SHP77 (cell line): ENCODE data around the gene WBP4.
A peak's percentile ranks its signal among the peaks of the same experiment; 100 is the strongest.
"Not testable (repeated sequence)": the region's sequence is repeated elsewhere in the genome, so short reads cannot be mapped to it uniquely, and the experiment has no call there.

Experiments used
- DNase-seq, 2 experiments: peaks; one replicate each; lab custom pipeline; 2025; lab: John Stamatoyannopoulos, UW

The WBP4 gene, protein sequence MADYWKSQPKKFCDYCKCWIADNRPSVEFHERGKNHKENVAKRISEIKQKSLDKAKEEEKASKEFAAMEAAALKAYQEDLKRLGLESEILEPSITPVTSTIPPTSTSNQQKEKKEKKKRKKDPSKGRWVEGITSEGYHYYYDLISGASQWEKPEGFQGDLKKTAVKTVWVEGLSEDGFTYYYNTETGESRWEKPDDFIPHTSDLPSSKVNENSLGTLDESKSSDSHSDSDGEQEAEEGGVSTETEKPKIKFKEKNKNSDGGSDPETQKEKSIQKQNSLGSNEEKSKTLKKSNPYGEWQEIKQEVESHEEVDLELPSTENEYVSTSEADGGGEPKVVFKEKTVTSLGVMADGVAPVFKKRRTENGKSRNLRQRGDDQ

GRCh38 chr13:41061075-41061913 is at the start of gene WBP4:
WBP4 (plus strand) TSS chr13:41061509; CDS start chr13:41061674, 165 bp downstream.
- DNase-seq, result peak; percentile 81 to 82

GRCh38 chr13:41012536-41012935 is 48.8 kb upstream of the WBP4 start:
- DNase-seq, result no peak

GRCh38 chr13:41013835-41014234 is 47.5 kb upstream of the WBP4 start:
- no peak for DNase-seq

DNA sequence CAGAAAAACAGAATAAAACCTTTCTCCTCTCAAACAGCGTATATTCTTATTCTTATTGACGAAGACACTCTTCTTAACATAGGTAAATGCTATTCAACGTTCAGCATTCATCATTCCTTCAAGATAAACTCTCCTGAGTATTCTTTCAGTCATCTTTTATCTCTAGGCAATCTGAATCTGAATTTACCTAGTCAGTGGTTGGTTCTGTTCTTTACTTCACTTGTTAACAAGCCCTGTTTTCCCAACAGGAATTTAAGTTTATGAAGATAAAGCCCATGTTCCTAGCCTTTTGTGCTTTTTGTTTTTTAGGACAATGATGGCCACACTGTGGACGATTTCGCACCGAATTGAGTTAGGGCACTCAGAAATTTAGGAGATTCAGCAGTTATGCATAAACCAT is 45.4 kb upstream of the WBP4 start:
- no peak for DNase-seq

- no peak for DNase-seq
Measured at GRCh38 chr13:41017159-41017558, 44.1 kb upstream of the WBP4 start.

DNA sequence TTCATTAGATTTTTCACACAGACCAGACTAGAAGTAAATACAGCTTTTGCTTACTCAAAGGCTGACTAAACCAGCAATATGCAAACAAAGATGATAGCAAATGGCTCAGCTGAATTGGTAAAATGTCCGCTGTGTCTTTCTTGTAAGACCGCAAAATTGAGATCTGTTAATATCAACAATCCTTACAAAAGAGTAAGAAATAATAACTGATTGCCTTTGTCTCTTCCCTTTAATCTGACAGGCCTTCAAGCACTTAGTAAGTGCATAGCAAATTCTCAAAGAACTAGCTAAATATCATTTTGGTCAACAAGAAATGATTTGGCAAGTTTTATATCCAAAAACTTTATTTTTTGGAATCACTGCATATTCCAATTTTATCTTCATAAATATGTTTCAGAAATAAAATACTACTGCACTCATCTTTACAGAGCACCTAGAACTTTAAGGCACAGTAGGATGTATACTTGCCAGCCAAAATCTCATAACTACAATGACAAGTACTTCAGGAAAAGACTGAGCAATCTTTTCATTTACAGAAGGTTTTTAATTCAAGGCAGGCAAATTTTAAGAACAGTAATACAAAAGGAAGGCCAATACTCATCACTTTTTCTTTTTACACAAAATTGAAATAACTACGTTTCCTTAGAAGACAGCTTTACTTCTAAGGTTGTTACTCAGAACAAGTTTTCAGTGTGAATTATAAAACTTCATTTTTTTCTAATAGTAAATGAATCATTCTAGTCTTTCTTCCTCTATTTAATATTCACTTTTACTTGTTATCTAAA is 43.3 kb upstream of the WBP4 start:
- no peak for DNase-seq

DNA sequence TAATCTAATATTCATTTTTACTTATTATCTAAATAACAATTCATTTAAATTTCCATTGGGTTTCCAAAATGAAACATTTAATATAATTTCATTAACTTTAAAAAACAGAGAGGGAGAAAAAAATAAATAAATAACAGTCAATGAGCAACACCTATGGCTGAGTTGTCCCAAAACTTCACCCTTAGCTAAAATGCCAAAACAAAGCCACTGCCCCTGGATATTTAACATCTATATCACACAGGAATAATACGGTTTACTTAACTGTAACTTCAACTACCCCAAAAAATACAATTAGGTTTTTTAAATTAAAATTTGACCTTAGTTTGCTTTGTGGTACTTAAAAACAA is 42.7 kb upstream of the WBP4 start:
- no peak for DNase-seq

DNA sequence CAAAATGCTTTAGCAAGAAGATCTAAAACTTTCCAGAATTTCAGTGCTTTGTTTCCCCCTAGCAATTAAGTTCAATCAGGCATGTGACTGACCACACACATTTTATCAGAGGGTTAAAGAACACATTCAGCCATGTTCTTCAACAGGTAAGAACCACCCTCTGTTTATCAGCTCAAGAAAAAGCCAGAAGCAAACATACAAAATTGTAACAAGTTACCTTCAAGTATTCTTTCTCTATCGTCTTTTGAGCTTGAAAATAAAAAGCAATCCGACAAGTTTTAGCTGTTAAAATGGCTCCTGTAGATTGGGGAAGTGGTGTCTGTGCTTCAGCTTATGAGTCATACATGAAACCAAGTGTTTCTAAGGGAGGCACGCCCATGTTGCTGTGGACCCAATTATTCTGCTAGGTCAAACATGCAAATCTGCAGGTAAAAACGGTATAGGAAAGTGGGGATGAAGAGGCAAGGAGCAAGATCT is 42.3 kb upstream of the WBP4 start, which contains the start of gene ELF1:
TSS of gene ELF1 (minus strand) at position 306 of the 477 bp plus-strand sequence. CDS start 37,262 bp downstream, outside the sequence.
- peak; percentile 65 to 74 for DNase-seq

- DNase-seq, result no peak
Measured at GRCh38 chr13:41019578-41020347, 41.5 kb upstream of the WBP4 start.

GRCh38 chr13:41025518-41025917 is 35.8 kb upstream of the WBP4 start:
- peak in 1 of 2 experiments; percentile 4 for DNase-seq

DNA sequence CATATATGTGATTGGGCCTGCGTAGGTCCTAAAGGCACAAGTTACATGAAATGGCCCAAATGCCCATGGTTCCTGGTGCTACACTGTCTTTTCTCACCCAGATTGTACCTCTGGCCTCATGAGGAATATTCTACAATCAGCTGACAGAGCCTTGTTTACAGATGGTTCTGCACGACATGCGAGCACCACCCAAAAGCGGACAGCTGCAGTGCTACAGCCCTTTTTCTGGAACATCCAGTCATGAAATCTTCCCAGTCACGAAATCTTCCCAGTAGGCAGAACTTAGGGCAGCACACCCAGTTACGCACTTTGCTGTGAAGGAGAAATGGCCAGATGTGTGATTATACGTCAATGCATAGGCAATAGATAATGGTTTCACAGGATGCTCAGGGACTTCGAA is 34.5 kb upstream of the WBP4 start:
- no peak for DNase-seq

DNA sequence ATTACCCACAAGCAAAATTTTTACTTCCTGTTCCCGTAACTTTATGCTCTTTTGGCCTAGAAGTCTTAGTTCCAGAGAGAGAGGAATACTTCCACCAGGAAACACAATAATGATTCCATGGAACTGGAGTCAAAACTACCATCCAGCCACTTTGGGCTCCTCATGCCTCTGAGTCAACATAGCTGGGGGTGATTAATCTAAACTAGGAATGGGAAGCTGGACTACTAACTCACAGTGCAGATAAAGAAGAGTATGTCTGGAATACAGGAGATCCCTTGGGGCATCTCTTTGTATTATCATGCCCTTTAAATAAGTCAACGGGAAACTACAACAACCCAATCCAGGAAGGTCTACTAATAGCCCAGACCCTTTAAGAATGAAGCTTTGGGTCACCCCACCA is 33.3 kb upstream of the WBP4 start:
- DNase-seq, result no peak

DNA sequence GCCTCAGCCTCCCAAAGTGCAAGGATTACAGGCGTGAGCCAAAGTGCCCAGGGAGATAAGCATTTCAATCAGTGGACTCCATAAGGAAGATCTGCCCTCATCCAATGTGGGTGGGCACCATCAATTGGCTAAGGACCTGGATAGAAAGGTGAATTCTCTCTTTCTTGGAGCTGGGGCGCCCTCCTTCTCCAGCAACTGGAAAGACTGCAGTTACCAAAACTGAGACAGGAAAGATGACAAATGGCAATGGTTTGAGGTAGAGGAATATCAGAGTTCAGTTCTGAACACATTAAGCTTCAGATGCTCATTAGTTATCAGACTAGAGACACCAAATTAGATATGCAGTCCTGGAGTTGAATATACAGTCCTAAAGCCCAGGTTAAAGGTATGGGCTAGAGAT is 31.7 kb upstream of the WBP4 start:
- DNase-seq, result no peak

- no peak for DNase-seq
Measured at GRCh38 chr13:41032691-41033376, 28.5 kb upstream of the WBP4 start.

DNA sequence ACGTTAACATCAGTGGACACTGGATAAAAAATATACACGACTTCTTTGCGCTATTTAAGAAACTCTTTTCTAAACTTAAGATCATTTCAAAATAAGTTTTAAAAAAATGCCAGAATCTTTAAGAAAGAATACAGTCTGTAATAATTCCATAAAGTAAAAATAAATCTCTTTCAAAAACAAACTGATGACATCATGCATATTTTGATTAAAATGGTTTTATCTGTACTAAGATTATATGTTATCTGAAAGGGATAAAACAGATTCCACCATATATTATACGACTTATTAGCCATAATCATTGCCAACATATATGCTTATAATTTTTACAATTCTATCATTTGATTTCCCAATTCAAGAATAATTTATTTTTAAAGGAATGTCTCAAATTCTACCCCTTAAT is 26.9 kb upstream of the WBP4 start:
- DNase-seq, result no peak

DNA sequence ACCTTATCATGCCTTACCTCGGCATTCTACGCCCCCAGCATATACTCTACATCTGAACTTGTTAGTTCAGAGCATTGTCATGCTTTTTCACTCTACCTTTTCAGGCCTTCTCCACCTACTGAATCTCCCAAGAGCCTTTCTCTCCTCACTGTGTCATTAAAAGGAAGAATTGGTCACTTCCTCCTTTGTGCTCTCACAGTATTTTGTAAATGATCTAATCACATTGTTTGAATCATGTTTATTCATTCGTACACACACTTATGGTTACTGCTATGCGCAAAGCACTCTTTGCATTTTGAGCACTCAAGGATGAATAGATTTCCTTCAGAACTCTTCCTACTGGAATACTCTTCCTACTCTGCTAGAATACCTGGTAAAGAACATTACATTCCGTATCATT is 26.4 kb upstream of the WBP4 start:
- no peak for DNase-seq

- not testable (repeated sequence) for DNase-seq
Measured at GRCh38 chr13:41036557-41036956, 24.8 kb upstream of the WBP4 start.

DNA sequence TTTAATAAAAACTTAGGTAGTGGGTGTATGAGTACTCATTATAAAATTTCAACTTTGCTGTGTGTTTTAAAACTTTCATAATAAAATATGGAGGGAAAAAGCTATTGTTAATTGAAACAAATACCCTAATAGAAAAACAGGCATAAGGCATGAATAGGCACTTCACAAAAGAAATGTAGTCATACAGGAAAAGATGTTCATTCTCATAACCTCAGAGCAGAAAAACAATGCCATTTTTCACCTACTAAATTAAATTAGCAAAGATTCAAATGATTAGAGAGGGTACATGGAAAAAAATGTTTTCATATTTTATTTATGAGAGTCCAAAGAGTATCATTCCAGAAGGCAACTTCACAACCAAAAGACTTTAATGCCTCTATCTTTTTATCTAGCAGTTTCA is 21.6 kb upstream of the WBP4 start:
- no peak for DNase-seq

DNA sequence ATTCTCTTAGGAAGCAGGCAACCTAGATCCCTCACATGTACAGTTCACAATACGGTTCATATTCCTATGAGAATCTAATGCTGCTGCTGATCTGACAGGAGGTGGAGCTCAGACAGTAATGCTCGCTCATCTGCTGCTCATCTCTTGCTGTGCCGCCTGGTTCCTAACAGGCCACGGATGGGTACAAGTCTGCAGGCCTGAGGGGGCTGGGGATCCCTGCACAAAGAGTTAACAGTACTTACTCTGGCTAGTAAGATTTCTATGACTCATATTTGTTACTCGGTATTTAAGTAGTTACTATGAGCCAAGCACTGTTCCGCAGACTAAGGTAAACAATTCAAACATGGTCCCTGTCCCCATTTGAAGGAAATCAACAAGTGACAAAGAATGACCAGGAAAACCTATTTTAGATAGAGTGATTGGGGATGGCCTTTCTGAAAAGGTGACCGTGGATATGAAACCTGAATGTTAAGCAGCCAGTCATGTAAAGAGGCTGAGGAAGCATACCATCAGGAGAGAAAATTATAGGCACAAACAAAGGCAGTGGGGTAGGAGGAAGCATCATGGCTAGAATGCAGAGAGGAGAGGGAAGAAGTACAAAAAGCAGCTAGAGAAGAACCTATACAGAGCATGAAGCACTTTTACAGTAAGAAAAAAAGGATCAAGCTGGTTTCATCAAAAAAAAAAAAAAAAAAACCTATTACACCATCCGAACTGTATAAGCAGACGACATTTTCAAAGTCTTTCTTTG is 20.6 kb upstream of the WBP4 start:
- DNase-seq, result no peak

DNA sequence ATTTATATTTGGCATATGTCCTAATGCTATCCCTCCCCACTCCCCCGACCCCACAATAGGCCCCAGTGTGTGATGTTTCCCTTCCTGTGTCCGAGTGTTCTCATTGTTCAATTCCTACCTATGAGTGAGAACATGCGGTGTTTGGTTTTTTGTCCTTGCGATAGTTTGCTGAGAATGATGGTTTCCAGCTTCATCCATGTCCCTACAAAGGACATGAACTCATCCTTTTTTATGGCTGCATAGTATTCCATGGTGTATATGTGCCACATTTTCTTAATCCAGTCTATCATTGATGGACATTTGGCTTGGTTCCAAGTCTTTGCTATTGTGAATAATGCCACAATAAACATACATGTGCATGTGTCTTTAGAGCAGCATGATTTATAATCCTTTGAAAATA is 18.9 kb upstream of the WBP4 start:
- not testable (repeated sequence) for DNase-seq
